GM19239 (cell line): Measurements from ENCODE around the gene SLC17A9.
A peak's percentile ranks its signal among the peaks of the same experiment; 100 is the strongest.

Source experiments
- DNase-seq: peaks from one replicate; pipeline ENCODE4 v3.0.0; 2011; ENCODE audit warnings: low spot score; ENCODE audit not compliant: insufficient read length
- FAIRE-seq: peaks from 2 replicates; lab custom pipeline; 2011; peaks lifted over from hg19 to GRCh38; lab: Jason Lieb, UNC

Gene SLC17A9

GRCh38 chr20:62997417-62998035 is 45.0 kb downstream of the SLC17A9 start:
- FAIRE-seq: no peak
- DNase-seq: no peak

- DNase-seq (no peak), FAIRE-seq (no peak)
Measured at GRCh38 chr20:62998449-62998848, 45.9 kb downstream of the SLC17A9 start.

DNA sequence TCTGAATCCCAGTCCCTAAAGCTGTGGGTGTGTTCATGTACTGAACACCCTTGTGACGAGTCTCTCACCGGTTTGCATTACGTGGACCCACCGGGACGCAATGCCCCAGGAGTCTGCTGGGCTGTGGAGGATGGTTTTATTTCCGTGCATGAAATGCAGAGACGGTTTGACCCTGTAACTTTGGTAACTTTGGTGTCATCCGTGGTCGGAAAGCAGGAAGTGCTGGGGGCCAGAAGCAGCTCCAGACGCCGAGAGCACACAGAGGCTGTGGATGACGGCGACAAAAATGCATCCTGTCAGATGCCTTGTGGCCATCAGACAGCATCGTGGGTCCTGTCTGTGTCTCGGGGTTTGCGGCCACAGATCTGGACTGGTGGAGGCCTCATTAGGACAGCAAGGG is 47.1 kb downstream of the SLC17A9 start:
- DNase-seq (no peak), FAIRE-seq (no peak)

DNA sequence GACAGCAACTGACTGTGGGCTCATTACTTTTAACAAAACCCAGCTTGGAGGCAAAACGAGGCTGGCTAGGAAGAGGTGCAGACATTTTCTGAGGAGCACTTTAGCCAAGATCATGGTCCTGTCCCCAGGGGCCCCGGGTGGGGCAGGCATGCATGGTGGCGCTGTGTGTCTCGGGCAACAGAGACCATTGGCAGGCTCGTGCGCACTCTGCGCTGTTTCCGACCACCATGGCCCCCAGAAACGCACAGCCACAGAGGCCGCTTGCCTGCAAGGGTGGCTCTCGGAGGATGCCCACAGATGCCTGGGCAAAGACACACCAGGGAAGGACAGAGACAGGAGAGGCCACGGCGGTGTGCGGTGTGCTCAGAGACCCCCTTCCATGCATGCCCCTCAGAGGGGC is 47.5 kb downstream of the SLC17A9 start:
- no peak for FAIRE-seq
- DNase-seq: no peak

DNA sequence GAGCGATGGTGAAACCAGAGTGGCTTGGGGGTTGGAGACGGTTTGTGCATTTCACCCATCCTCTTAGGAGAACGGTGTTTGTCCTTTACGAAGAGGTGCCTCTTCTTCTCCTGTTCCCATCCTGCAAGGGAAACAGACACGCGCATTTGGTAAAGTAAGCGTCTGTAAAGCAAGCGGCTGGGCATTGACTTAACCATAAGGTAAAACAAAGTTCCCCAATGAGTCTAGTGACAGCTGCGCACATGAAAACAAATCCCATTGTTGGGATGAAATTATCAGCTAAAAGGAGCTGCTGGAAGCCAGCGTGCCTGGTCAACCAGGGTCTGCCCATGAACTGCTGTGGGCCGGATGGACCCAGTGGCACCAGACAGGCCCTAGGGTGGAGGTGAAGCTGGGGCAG is 48.4 kb downstream of the SLC17A9 start:
- DNase-seq: no peak
- FAIRE-seq: no peak

DNA sequence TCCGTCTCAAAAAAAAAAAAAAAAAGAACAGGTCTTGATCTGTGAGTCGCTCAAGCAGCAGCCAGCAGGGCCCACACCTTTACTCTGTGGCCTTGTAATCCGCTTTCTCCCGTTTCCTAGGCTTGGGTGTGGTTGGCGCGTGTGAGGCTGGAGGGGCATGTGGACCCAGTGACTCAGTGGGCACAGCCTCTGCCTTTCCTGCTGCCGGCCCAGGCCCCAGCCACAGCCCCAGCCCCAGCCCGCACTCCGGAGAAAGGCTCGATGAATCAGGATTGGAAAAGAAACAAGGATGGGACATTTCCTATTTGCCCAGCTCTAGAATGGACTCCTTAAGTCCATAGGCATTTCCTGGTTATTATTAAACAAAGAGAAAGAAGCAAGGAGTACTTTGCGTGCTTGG is 50.0 kb downstream of the SLC17A9 start:
- FAIRE-seq (no peak), DNase-seq (no peak)

- DNase-seq: no peak
- no peak for FAIRE-seq
Measured at GRCh38 chr20:63003546-63003945, 51.0 kb downstream of the SLC17A9 start.

DNA sequence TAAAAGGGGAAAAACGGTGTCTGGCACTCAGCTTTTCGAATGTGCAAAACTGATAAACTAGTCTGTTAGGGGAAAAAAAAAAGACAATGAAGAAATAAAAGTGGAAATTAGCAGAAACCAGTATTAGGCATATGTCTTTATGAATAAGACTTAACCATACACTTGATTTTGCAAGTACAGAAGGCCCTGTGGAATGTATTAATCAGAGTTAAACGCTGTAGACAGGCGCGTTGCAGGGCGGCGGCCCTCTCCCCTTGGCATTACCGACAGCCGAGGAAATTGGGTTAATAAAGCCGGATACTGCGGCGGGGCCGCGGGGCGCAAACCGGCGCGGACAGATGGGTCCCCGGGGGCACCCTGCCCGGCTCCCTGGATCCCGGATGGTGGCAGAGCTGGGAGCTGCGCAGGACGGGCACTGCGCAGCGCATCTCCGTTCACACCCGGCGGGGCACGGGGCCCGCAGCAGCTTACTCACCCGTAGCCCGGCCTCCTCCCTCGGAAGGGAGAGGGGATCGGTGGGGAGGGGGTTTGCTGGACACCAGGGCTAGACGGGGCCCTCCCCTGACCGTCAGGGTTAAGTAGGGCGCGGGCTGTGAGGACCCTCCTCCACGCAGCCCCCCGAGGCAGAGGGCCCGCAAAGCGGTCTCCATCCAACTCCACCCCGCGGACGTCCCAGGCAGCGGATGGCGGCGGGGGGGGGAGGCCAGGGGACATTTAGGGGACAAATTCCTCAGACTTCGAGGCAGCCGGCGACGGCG is 52.3 kb downstream of the SLC17A9 start:
- FAIRE-seq: no peak

DNA sequence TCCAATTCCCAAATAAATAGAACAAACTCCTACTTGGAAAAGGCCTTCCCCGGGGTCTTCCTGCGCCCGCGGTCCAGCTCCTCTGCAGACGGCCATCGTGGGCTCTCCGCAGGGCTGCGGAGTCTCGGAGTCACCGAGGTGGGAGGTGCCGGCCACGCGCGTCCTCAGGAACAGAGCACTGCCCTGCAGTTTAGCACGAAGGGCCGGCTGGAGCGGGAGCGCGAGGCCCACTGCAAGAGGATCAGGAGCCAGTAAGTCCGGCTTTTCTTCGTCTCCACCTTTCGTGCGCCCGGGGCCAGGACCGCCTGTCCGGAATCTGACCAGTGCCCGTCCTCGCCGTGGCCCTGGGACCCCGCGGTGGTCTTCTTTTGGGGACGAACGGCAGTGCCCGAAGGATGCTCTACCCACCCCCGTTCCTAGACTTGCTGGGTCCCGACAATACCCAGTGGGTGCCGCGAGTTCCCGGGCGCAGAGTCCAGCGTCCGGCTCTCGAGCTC is 52.9 kb downstream of the SLC17A9 start:
- FAIRE-seq (no peak), DNase-seq (no peak)

More for the DNA sequence above, 52.3 kb downstream of the SLC17A9 start:
- DNase-seq: no peak

- no peak for DNase-seq
- no peak for FAIRE-seq
Measured at GRCh38 chr20:63005862-63006539, 53.5 kb downstream of the SLC17A9 start.

DNA sequence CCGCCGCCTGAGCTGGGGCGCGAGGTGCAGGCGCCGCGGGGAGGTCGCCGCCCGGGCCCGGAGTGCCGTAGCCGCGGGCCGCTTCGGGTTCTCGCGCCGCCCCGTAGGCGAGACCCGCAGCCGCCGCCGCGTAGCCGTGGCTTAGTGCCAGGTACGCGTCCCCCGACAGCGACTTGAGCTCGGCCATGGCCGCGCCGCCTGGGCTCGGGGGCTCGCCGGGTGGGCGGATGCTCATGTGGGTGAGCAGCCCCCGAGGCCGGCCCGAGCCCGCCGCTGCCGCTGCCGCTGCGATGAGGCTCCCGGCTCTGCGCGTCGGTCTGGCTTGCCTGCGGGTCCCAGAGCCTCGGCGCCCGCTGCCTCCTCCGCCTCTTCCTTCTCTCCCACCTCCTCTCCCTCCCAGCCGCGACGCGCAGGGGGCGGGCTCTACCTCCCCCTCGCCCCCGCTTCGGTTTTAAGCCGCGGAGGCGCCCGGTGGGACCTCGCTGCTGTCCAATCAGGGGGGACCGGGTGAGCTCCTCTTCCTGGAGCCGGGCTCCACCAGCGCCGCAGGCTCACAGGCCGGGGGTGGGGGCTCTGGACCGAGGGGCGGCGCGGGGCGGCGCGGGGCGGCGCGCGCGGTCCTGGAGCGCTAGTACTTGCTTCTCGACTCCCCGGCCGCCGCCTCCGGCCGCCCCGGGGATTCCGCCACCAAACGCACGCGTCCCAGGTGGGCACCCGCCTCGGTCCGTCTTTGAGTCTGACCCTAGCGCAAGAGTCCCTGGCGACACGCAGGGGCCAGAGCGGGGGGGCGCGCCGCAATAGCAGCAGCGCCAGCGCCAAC is 54.2 kb downstream of the SLC17A9 start, which contains the start of gene BHLHE23:
TSS of gene BHLHE23 (minus strand) at position 425 of the 820 bp plus-strand sequence. CDS start at position 235, 190 bp downstream.
- FAIRE-seq: no peak

DNA sequence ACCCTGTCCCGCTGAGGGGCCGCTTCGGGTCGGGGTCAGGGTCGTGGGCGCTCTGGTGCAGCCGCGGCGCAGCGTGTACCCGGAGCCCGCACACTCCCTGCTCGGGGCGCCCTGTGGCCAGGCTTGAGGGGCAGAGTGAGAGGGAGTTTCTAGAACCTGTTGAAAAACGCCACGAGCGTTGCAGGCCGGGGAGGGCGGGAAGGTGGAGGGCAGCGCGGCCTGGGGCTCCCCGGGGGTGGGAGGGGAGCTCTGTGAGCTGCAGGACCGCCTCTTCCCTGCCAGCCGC is 54.8 kb downstream of the SLC17A9 start:
- DNase-seq: no peak
- FAIRE-seq: no peak

More for the DNA sequence above, 54.2 kb downstream of the SLC17A9 start, which contains the start of gene BHLHE23:
- DNase-seq: no peak

- DNase-seq (no peak), FAIRE-seq (no peak)
Measured at GRCh38 chr20:63007646-63008488, 55.4 kb downstream of the SLC17A9 start.

- DNase-seq (no peak), FAIRE-seq (no peak)
Measured at GRCh38 chr20:63008541-63009044, 56.1 kb downstream of the SLC17A9 start.

- peak; percentile 87 for FAIRE-seq
Measured at GRCh38 chr20:63009045-63009961, 56.8 kb downstream of the SLC17A9 start.

GRCh38 chr20:63009988-63010769 is 57.7 kb downstream of the SLC17A9 start:
- FAIRE-seq: peak; percentile 99
- DNase-seq: peak; percentile 83

More at GRCh38 chr20:63009045-63009961, 56.8 kb downstream of the SLC17A9 start:
- DNase-seq: peak; percentile 99

- FAIRE-seq: peak; percentile 8
Measured at GRCh38 chr20:63011798-63012197, 59.3 kb downstream of the SLC17A9 start.

More at GRCh38 chr20:63011798-63012197, 59.3 kb downstream of the SLC17A9 start:
- DNase-seq: no peak
